Measurements from ENCODE around the gene RASGRP1. TPM values are rescaled to one million over a fixed set of nuclear protein-coding genes. Genes with fewer than 3 reads are reported as not detected.

Gene RASGRP1
- polyA plus RNA-seq, 1 donor (not counting 4 experiments of a cell fraction or from before 2014, with no cell fraction given): 0.28 TPM

GRCh38 chr15:38535491-38536200, 29.0 kb downstream of the RASGRP1 start:
- no peak for FAIRE-seq
- Histone ChIP-seq H3K9me1 (ENCODE audit: control insufficient read depth, extremely low read depth, insufficient read depth, low read length) (no peaks in the 10 kb centered on the region), H3K27ac (ENCODE audit: control insufficient read depth, insufficient read depth, low read length) (no peak overlapping the region)

GRCh38 chr15:38534691-38535090, 29.9 kb downstream of the RASGRP1 start:
- Histone ChIP-seq H3K9me1 (ENCODE audit: control insufficient read depth, extremely low read depth, insufficient read depth, low read length) (no peaks in the 10 kb centered on the region), H3K9me3 (ENCODE audit: control insufficient read depth, low read depth, low read length) (no peaks in the 10 kb centered on the region), H3K27ac (ENCODE audit: control insufficient read depth, insufficient read depth, low read length) (no peak overlapping the region), H3K27me3 (ENCODE audit: control insufficient read depth, extremely low read depth, insufficient read depth, low read length) (no peaks in the 10 kb centered on the region), H3K4me2 (ENCODE audit: control insufficient read depth, extremely low read depth, insufficient read depth, low read depth, low read length) (no peak overlapping the region), H3K79me2 (ENCODE audit: control insufficient read depth, insufficient read depth, low read length) (no peaks in the 10 kb centered on the region), H3K36me3 (ENCODE audit: control insufficient read depth in 2 of 2, extremely low read depth in 1 of 2, insufficient read depth in 2 of 2, low read length in 2 of 2) (no peaks in the 10 kb centered on the region), H3K4me1 (ENCODE audit: control insufficient read depth, extremely low read depth, insufficient read depth, low read length) (peaks cover 10% of the 10 kb centered on the region), H3K9ac (ENCODE audit: control insufficient read depth, extremely low read depth, insufficient read depth, low read length) (no peak overlapping the region), H3K4me3 (ENCODE audit: control insufficient read depth in 2 of 3, extremely low read depth in 1 of 3, insufficient read depth in 2 of 3, low read depth in 1 of 3, low read length in 3 of 3) (no peak overlapping the region), H2AFZ (ENCODE audit: control insufficient read depth, low read length) (no peak overlapping the region), H4K20me1 (ENCODE audit: control insufficient read depth, extremely low read depth, insufficient read depth, low read length) (no peaks in the 10 kb centered on the region)
- DNase-seq (ENCODE audit: low read depth, low spot score): no peak
- no peak for FAIRE-seq
- dilution Hi-C loops (cut with MboI; ENCODE audit: extremely low pct_ligation_motif_present, low sequenced_read_pairs): no loop called here
- TF ChIP-seq EZH2 (IDR thresholded peaks at IDR 0.05; ENCODE audit: low read length) (no peak), CTCF (optimal IDR thresholded peaks at IDR 0.05 in 1 of 3, IDR thresholded peaks at IDR 0.05 in 1 of 3, conservative IDR thresholded peaks at IDR 0.05 in 1 of 3; ENCODE audit: extremely low read depth in 1 of 3, insufficient read depth in 2 of 3, low read length in 3 of 3) (no peak)

More at GRCh38 chr15:38535491-38536200, 29.0 kb downstream of the RASGRP1 start:
- Histone ChIP-seq H3K27me3 (ENCODE audit: control insufficient read depth, extremely low read depth, insufficient read depth, low read length) (no peaks in the 10 kb centered on the region), H3K4me1 (ENCODE audit: control insufficient read depth, extremely low read depth, insufficient read depth, low read length) (peaks cover 10% of the 10 kb centered on the region), H3K9ac (ENCODE audit: control insufficient read depth, extremely low read depth, insufficient read depth, low read length) (no peak overlapping the region), H3K4me3 (ENCODE audit: control insufficient read depth in 2 of 3, extremely low read depth in 1 of 3, insufficient read depth in 2 of 3, low read depth in 1 of 3, low read length in 3 of 3) (no peak overlapping the region), H2AFZ (ENCODE audit: control insufficient read depth, low read length) (no peak overlapping the region), H3K9me3 (ENCODE audit: control insufficient read depth, low read depth, low read length) (no peaks in the 10 kb centered on the region), H3K36me3 (ENCODE audit: control insufficient read depth in 2 of 2, extremely low read depth in 1 of 2, insufficient read depth in 2 of 2, low read length in 2 of 2) (no peaks in the 10 kb centered on the region), H3K4me2 (ENCODE audit: control insufficient read depth, extremely low read depth, insufficient read depth, low read depth, low read length) (no peak overlapping the region), H4K20me1 (ENCODE audit: control insufficient read depth, extremely low read depth, insufficient read depth, low read length) (no peaks in the 10 kb centered on the region), H3K79me2 (ENCODE audit: control insufficient read depth, insufficient read depth, low read length) (no peaks in the 10 kb centered on the region)
- dilution Hi-C loops (cut with MboI; ENCODE audit: extremely low pct_ligation_motif_present, low sequenced_read_pairs): no loop called here
- DNase-seq (ENCODE audit: low read depth, low spot score): no peak
- TF ChIP-seq EZH2 (IDR thresholded peaks at IDR 0.05; ENCODE audit: low read length) (no peak), CTCF (optimal IDR thresholded peaks at IDR 0.05 in 1 of 3, IDR thresholded peaks at IDR 0.05 in 1 of 3, conservative IDR thresholded peaks at IDR 0.05 in 1 of 3; ENCODE audit: extremely low read depth in 1 of 3, insufficient read depth in 2 of 3, low read length in 3 of 3) (no peak)

Measured in keratinocyte (primary cell).